AG20443 (cell line): Measurements from ENCODE around the gene SBDS.

Experiments used
- DNase-seq: peaks from one replicate; pipeline ENCODE4 v3.0.0; 2012; ENCODE audit warnings: low spot score, mixed read lengths

SBDS gene

DNA sequence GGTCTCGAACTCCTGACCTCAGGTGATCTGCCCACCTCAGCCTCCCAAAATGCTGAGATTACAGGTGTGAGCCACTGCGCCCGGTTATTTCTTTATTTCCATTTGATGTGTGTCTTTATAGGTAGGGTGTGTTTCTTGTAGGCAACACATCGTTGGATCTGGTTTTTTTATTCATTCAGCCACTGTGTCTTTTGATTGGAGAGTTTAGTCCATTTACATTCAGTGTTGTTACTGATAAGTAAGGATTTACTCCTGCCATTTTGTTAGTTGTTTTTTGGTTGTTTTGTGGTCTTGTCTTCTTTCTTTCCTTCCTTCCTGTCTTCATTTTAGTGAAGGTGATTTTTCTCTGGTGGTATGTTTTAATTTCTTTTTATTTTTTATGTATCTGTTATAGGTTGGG is 57.4 kb downstream of the SBDS start:
- no peak for DNase-seq
